Lower leg skin (tissue), 4 donors: ENCODE data around the gene KLK1. TPM values are rescaled to one million over a fixed set of nuclear protein-coding genes. Genes with fewer than 3 reads are reported as not detected.
"Not testable (repeated sequence)": the region's sequence is repeated elsewhere in the genome, so short reads cannot be mapped to it uniquely, and the experiment has no call there.

Experiments used
- DNase-seq, 2 donors: peaks; one replicate each; pipeline ENCODE4 v3.0.0-alpha.2; 2019; ENCODE audit warnings: low spot score in 2 of 2
- H3K4me3 ChIP-seq: fragments of 200-600 bp; sonication (generic); 2 replicates; pipeline ENCODE4 v1.5.1; 2017; ENCODE audit warnings: mild to moderate bottlenecking, low read depth; ENCODE audit not compliant: poor library complexity, severe bottlenecking
- POLR2A ChIP-seq, 2 donors: fragments of 450-650 bp; IDR thresholded peaks; one replicate each; pipeline ENCODE4 v1.6.1; 2016 to 2017; ENCODE audit warnings: antibody characterized with exemption in 2 of 2, mild to moderate bottlenecking in 1 of 2, moderate library complexity in 1 of 2
- WGBS, 2 donors: methylation state at CpG; one replicate each; pipeline ENCODE4 v1.1.5; 2018; 5-methylcytosine and 5-hydroxymethylcytosine counted together
- intact Hi-C: fragments of 100-400 bp; cut with DNase I; formaldehyde crosslinking; loops from one replicate; pipeline ENCODE4 v1.15.0; 2023; ENCODE audit warnings: low total_unique reads
- total RNA-seq, 4 donors: library from RNA; depleted of rRNA; stranded (reverse); fragments of >200 nt; gene quantifications; one replicate each; pipeline ENCODE4 v1.1.0, GENCODE V29; 2016
- TF ChIP-seq, protein P1 (sequence below), 3 donors: fragments of 450-650 bp; IDR thresholded peaks; one replicate each; pipeline ENCODE4 v1.5.1; 2016; ENCODE audit warnings: antibody characterized with exemption in 3 of 3, mild to moderate bottlenecking in 3 of 3, moderate library complexity in 2 of 3

The KLK1 gene
- total RNA-seq, 4 donors from 2014 or later = 35.9 to 49.9 (median 46.6) TPM

DNA sequence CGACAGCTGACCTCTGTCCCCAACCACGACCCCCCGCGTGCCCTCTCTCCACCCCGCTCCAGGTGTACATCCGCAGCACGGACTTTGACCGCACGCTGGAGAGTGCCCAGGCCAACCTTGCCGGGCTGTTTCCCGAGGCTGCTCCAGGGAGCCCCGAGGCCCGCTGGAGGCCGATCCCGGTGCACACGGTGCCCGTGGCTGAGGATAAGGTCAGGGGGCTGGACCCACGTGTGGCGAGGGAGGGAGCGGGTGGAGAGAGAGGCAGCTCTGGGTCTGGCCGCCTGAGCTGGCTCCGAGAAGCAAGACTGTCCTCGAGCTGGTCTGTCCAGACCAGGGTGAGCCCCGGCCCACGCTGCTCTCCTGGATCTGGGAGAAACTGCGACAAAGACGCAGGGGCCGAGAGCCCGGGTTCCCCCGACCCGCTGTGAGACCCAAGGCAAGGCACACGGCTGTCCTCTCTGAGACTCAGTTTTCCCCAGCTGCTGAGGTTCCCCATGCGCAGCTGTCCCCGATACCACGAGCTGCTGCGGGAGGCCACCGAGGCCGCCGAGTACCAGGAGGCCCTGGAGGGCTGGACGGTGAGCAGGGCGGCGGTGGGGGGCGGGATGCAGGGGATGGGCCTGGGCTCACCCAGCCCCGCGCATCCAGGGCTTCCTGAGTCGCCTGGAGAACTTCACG is 31.9 kb downstream of the KLK1 start:
- DNase-seq = no peak
- H3K4me3 ChIP-seq = no peak overlapping the region
- WGBS, 2 donors = 80% methylated on average over 28 to 44 of the region's 47 CpGs
- TF ChIP-seq, protein P1, sequence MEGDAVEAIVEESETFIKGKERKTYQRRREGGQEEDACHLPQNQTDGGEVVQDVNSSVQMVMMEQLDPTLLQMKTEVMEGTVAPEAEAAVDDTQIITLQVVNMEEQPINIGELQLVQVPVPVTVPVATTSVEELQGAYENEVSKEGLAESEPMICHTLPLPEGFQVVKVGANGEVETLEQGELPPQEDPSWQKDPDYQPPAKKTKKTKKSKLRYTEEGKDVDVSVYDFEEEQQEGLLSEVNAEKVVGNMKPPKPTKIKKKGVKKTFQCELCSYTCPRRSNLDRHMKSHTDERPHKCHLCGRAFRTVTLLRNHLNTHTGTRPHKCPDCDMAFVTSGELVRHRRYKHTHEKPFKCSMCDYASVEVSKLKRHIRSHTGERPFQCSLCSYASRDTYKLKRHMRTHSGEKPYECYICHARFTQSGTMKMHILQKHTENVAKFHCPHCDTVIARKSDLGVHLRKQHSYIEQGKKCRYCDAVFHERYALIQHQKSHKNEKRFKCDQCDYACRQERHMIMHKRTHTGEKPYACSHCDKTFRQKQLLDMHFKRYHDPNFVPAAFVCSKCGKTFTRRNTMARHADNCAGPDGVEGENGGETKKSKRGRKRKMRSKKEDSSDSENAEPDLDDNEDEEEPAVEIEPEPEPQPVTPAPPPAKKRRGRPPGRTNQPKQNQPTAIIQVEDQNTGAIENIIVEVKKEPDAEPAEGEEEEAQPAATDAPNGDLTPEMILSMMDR (IDR thresholded peaks at IDR 0.05) = no peak
- no peak for TF ChIP-seq POLR2A (IDR thresholded peaks at IDR 0.05)
- intact Hi-C loops = loop anchor here (10.0 kb wide), 1 partner anchor 123 kb away; the partner anchor contains the start of gene KLK4

GRCh38 chr19:50790922-50791467 is 32.6 kb downstream of the KLK1 start:
- intact Hi-C loops = loop anchor here (10.0 kb wide), 1 partner anchor 124 kb away; the partner anchor contains the start of gene KLK4
- DNase-seq = no peak
- TF ChIP-seq, protein P1 (IDR thresholded peaks at IDR 0.05) = no peak
- TF ChIP-seq POLR2A (IDR thresholded peaks at IDR 0.05) = no peak
- 83 to 91% methylated on average over 6 of the region's 6 CpGs for WGBS, 2 donors
- H3K4me3 ChIP-seq = no peak overlapping the region

DNA sequence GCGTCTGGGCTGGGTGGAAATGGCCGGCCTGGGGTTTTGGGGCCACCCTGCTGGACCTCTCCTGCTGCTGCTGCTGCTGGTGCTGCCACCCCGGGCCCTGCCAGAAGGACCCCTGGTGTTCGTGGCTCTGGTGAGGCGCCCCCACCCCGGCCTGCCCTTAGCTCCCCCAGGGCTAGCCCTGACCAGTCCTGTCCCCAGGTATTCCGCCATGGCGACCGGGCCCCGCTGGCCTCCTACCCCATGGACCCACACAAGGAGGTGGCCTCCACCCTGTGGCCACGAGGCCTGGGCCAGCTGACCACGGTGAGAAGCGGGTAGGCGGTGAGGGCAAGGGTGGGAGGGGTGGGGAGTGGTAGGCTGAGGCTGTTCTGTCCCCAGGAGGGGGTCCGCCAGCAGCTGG is 33.2 kb downstream of the KLK1 start, which contains the start of gene ACP4:
Gene ACP4 (plus strand): TSS at position 20 of the 400 bp plus-strand sequence. CDS start 0 bp downstream, at position 20.
- no peak within 1 kb of the TSS for H3K4me3 ChIP-seq
- DNase-seq = no peak
- WGBS, 2 donors = 83% methylated on average over 6 to 12 of the region's 15 CpGs

DNA sequence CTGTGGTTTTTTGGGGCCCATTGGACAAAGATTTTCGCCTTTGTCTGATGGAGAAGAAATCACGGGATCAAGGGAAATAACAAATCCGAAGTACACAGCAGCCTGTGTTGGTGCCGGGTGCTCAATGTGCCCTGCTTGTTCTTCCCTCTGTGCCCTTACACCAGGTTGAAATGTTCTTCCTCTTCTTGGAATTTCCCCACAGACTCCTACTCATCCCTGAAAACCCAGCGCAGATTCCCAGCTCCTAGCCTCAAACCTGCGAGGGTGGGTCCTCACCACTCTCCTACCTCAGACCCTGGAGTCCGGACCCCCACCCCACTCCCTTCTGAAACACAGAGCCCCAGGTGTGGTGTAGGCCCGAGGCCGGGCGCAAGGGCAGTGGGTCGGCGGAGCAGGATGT is 38.3 kb downstream of the KLK1 start:
- TF ChIP-seq, protein P1 (IDR thresholded peaks at IDR 0.05) = no peak
- TF ChIP-seq POLR2A (IDR thresholded peaks at IDR 0.05) = no peak
- WGBS, 2 donors = 84 to 91% methylated on average over 12 of the region's 12 CpGs
- no peak overlapping the region for H3K4me3 ChIP-seq
- intact Hi-C loops = loop anchor here (10.0 kb wide), 1 partner anchor 421 kb away; the partner anchor contains the start of gene NAPSA
- no peak for DNase-seq

More for the DNA sequence above, 33.2 kb downstream of the KLK1 start, which contains the start of gene ACP4:
- intact Hi-C loops = loop anchor here (10.0 kb wide), 1 partner anchor 124 kb away; the partner anchor contains the start of gene KLK4
- TF ChIP-seq, protein P1 (IDR thresholded peaks at IDR 0.05) = no peak
- TF ChIP-seq POLR2A (IDR thresholded peaks at IDR 0.05) = no peak

GRCh38 chr19:50784710-50785109 is 38.9 kb downstream of the KLK1 start:
- TF ChIP-seq POLR2A (IDR thresholded peaks at IDR 0.05) = no peak
- TF ChIP-seq, protein P1 (IDR thresholded peaks at IDR 0.05) = no peak
- H3K4me3 ChIP-seq = no peak overlapping the region
- DNase-seq = no peak
- intact Hi-C loops = loop anchor here (10.0 kb wide), 1 partner anchor 420 kb away; the partner anchor contains the start of gene NAPSA
- 92% methylated on average over 3 of the region's 3 CpGs for WGBS, 2 donors

- intact Hi-C loops = loop anchor here (10.0 kb wide), 1 partner anchor 419 kb away; the partner anchor contains the start of gene NAPSA
- not testable (repeated sequence) for H3K4me3 ChIP-seq, DNase-seq
- WGBS, 2 donors = 34 to 37% methylated on average over 8 of the region's 8 CpGs
These were observed 39.8 kb downstream of the KLK1 start for GRCh38 chr19:50783848-50784152.
